ENCODE data around the gene UST.

- TF ChIP-seq CTCF (IDR thresholded peaks at IDR 0.05) (no peak), POLR2A (IDR thresholded peaks at IDR 0.05) (no peak)
Observed at GRCh38 chr6:149044528-149044927, 297.7 kb downstream of the UST start.

Measured in right lobe of liver (tissue), 4 donors.